Measurements from ENCODE around the gene POLE. TPM values are rescaled to one million over a fixed set of nuclear protein-coding genes. Genes with fewer than 3 reads are reported as not detected.

Gene POLE
- total RNA-seq, 1 experiment from 2014 or later, result 147 TPM

- Mint-ChIP-seq H3K36me3 (ENCODE audit: insufficient read depth in 1 of 3, low read depth in 3 of 3) (no peaks in the 10 kb centered on the region; a peak in 1 of 7 replicates), H3K27ac (no peak overlapping the region; a peak in 1 of 7 replicates), H3K27me3 (ENCODE audit: low read depth) (peaks cover 94% of the 10 kb centered on the region), H3K9me3 (no peaks in the 10 kb centered on the region; a peak in 3 of 5 replicates), H3K4me1 (peaks cover 13 to 19% of the 10 kb centered on the region in 2 experiments), H3K4me3 (no peak overlapping the region)
- Histone ChIP-seq H2BK20ac (ENCODE audit: low read depth, low read length, poor library complexity, severe bottlenecking) (no peak overlapping the region), H3K56ac (ENCODE audit: insufficient read length, low read depth, low read length) (no peak overlapping the region), H3K23ac (ENCODE audit: insufficient read length, low read depth, low read length) (no peak overlapping the region), H2BK5ac (ENCODE audit: insufficient read length, low read length) (no peak overlapping the region), H3K79me2 (ENCODE audit: insufficient read depth, low read length) (no peaks in the 10 kb centered on the region), H3T11ph (ENCODE audit: low read length) (no peak overlapping the region), H3K4ac (ENCODE audit: low read depth, low read length) (no peak overlapping the region), H4K8ac (replicated peaks; ENCODE audit: insufficient read length, low read depth, low read length) (no peak overlapping the region), H4K91ac (ENCODE audit: insufficient read length, low read depth, low read length) (no peak overlapping the region), H2BK12ac (ENCODE audit: insufficient read length, low read depth, low read length) (no peak overlapping the region), H4K20me1 (ENCODE audit: control insufficient read depth, insufficient read depth, insufficient read length) (no peaks in the 10 kb centered on the region), H3K14ac (ENCODE audit: insufficient read depth, low read length) (no peak overlapping the region; the same call in 1 of the 2 replicates), H3K23me2 (ENCODE audit: insufficient read length, low read depth, low read length, poor library complexity, severe bottlenecking) (peaks cover 4% of the 10 kb centered on the region), H3K27ac (ENCODE audit: insufficient read length, low read depth, low read length) (no peak overlapping the region), H3K9ac (ENCODE audit: extremely low read depth, insufficient read length, low read length) (no peak overlapping the region), H2BK15ac (ENCODE audit: low read depth, low read length) (no peak overlapping the region), H4K5ac (ENCODE audit: insufficient read length, low read depth, low read length) (no peak overlapping the region), H3K4me1 (ENCODE audit: insufficient read depth, low read length) (no peaks in the 10 kb centered on the region), H3K18ac (ENCODE audit: insufficient read length, low read depth, low read length) (no peak overlapping the region), H3K79me1 (ENCODE audit: insufficient read depth, low read depth, low read length, poor library complexity, severe bottlenecking) (no peaks in the 10 kb centered on the region), H2BK120ac (ENCODE audit: low read depth, low read length, poor library complexity, severe bottlenecking) (no peak overlapping the region), H3K9me3 (ENCODE audit: control insufficient read depth, low read depth, low read length) (no peaks in the 10 kb centered on the region), H2AFZ (ENCODE audit: low read length) (no peak overlapping the region), H3K4me2 (ENCODE audit: insufficient read depth, insufficient read length, low read length) (no peak overlapping the region), H2AK5ac (ENCODE audit: insufficient read length, low read length) (no peak overlapping the region), H3K27me3 (ENCODE audit: insufficient read depth, low read length) (peaks cover 20% of the 10 kb centered on the region)
- no peak for TF ChIP-seq CTCF (conservative IDR thresholded peaks at IDR 0.05)
- WGBS (ENCODE audit: extremely low coverage, insufficient read length, low lambda C conversion rate), result no CpG with 5 or more reads among the region's 26 CpGs
- DNase-seq, result peak; percentile 35
Observed at GRCh38 chr12:132604151-132604618, 83.0 kb downstream of the POLE start.

Data from H9 (cell line).